ENCODE measurements around the gene CTSH. TPM values are rescaled to one million over a fixed set of nuclear protein-coding genes. Genes with fewer than 3 reads are reported as not detected.

CTSH gene
- total RNA-seq, result 67.9 TPM
- long read RNA-seq, transcript CTSH-201 (12 exons, 2,190 nt), result major isoform, 187 of 217 reads
- long read RNA-seq, partial matches to known transcripts, result 3 of 217 reads
- long read RNA-seq, other reads (novel, unspliced or antisense), result 26 of 217 reads

DNA sequence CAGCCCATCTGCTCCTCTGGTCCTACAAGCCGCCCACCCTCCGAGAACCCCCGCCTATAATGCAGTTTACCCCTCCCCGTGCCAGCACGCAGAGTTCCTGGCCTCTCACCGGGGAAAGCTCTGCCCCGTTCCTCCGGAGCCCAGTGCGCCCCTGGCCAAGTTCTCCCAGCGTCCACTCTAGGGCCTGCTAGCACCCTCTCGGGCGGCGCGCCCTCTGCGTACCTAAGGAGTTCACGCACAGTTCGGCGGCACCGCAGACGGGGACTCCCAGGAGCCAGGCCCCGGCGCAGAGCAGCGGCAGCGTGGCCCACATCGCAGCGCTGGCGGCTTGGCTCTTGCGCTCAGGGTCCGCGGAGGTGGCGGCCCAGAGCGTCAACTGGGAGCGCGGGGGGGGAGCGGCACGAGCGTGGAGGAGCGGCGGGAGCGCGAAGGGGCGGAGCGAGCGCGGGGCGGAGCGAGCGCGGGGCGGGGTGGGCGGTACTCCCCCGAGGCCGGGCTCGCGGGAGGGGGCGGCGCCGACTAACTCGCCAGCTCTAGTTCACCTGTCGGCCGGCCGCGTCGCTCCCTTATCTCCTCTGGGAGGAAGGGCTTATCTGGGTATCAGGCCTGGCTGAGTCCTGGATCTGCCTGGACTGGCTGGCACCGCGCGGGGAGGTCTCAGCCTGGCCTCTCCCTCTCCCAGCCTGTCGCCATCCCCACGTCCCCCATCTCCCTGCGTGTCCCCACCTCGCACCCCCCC lies at the start of gene CTSH:
Gene CTSH, minus strand, starts transcription at position 378 of the 739 bp plus-strand sequence. Its CDS starts 65 bp downstream, at position 313.
- peak; percentile 93 for DNase-seq (ENCODE audit: low spot score)

DNA sequence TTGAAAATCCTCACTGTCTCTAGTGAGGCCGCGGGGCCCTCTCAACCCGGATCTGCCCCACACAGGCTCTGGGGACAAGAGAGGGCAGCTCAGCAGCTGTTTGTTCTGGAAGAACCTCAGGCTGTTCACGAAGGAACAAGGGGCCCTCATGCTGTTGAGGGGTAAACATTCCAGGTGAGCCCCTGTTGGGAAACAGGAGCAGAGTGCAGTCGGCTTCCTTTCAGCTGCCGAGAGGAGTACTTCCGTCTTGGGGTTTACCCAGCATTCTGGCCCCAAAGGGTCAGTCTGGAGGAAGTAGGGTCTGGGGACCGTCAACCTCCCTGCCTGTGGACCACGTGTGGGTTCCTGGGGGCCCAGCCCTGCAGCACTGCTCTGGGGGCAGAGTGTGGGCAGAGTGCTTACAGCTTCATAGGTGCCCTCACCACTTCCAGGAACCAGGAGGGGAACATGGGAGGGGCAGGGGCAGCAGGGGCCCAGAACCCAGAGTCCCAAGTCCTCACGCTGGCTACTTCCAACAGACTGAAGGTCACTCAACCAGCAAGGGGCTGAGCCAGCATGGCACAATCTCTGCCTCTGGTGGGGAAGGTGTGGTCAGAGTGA lies 49.2 kb upstream of the CTSH start:
- no peak for DNase-seq (ENCODE audit: low spot score)

GRCh38 chr15:78993257-78993930 lies 48.5 kb upstream of the CTSH start:
- DNase-seq (ENCODE audit: low spot score), result no peak

GRCh38 chr15:78992416-78993256 lies 47.8 kb upstream of the CTSH start:
- no peak for DNase-seq (ENCODE audit: low spot score)

DNA sequence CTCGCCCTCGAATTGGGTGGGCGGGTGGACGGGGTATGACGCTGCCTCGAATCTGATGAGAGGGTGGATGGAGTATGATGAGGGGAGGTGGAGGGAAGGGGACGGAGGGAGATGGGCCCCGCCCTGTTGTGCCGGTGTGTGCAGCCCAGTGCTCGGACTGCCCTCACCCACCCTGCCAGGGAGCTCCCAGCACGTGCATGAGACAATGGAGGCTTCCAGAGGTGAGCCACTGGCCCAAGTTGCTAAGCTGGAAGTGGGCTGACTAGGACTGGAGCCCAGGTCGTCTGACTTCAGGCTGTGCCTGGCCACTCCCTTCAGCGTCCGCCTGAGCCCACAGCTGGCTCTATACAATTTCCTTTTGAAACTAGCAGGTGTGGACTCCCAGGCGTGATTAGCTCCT lies 47.0 kb upstream of the CTSH start:
- no peak for DNase-seq (ENCODE audit: low spot score)

- no peak for DNase-seq (ENCODE audit: low spot score)
Measured at GRCh38 chr15:78991476-78991875, 46.6 kb upstream of the CTSH start.

DNA sequence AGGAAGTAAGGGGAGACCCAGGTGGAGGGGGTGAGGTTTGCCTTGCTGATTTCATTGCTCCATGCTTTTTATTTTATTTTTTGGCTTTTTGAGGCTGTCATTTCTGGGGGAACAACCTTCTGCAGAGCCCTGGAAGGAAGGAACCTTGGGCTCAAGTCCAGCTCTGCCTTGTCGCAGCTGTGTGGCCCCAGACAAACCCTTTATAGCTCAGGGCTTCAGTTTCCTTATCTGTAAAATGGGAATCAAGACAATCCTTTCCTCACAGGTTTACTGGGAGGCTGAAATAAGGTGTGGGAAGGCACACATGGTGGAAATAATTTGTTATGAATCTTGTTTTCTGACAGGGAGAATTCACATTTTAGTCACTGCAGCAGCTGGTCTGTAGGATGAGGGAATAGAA lies 45.4 kb upstream of the CTSH start:
- DNase-seq (ENCODE audit: low spot score), result no peak

DNA sequence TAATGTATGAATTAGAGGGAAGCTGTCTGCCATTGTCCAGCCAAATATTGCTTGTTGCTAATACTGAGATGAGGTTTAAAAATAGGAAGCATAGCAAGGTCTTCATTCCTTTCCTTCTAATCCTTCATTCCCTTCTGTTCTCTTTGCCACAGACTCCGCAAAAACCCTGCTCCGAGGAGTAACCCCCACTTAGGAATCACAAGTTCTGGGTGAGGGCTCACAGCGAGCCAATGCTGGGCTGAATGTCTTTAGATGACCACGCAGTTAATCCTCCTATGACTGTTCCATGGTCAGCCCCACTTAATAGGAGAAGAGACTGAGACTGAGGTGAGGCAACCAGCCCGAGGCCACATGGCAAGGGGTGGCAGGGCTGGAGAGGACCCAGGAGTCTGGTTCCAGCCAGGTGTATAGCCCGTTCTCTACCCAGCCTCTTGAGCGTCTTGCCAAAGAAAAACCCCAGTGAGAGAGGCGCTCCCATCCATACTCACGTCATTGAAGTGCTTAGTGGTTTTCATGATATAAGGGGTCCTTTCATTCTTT lies 44.9 kb upstream of the CTSH start:
- DNase-seq (ENCODE audit: low spot score), result no peak

- DNase-seq (ENCODE audit: low spot score), result no peak
Measured at GRCh38 chr15:78988361-78988911, 43.6 kb upstream of the CTSH start.

- DNase-seq (ENCODE audit: low spot score), result no peak
Measured at GRCh38 chr15:78987556-78988360, 42.9 kb upstream of the CTSH start.

DNA sequence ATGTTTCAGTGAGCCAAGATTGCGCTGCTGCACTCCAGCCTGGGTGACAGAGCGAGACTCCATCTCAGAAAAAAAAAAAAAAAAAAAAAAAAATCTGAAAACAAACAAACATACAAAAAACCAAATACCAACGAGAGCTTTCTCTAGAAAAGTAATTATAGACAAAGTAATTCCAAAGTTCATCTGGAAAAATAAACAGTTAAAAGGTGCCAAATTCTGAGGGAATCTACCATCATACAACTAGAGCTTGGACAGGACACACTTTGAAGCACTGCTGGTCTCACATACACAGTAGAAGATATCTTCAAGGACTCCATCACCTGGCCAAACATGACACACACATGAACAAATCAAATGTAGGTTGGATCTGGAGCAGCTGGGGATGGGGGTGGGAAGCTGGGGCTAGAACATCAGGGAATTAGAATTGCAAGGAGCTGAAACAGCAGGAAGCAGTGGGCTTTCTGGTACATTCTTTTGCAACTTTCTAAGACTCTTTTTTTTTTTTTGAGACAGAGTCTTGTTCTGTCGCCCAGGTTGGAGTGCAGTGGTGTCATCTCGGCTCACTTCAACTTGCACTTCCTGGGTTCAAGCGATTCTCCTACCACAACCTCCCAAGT lies 41.1 kb upstream of the CTSH start:
- DNase-seq (ENCODE audit: low spot score), result no peak

- no peak for DNase-seq (ENCODE audit: low spot score)
Measured at GRCh38 chr15:78984041-78984440, 39.2 kb upstream of the CTSH start.

DNA sequence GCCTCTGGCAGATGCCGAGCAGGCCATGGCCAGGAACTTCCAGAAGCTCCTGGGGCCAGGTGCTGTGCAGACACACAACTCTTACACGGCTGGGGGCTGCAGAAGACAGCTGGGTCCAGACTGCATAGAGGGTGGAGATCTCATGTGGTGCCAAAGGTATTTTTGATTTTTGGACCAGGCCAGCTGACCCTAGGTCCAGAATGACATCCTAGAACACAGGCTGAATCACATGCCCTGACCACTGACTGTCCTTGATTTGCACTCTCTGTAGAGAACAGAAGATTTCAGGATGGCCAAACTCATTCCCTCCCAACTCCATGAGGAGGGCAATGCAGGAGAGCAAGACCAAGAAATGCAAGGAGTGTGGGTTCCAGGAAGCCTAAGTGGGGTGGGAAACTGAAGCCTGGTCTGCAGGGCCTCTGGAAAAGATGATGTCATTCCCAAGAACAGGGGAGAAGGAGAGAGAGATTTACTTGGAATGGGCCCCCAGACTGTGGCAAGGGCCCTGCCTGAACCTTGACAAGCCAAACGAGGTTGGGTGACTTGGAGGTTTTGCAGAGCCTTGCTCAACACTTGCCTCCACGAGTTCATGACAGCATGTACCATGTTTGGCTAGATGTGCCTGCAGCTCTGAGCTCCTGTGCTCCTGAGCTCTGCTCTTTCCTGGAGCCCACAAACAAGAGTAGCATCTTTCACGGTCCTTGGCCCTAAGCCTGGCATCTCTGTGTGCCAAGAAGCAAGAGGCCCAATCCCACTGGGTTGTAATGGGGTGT lies 38.5 kb upstream of the CTSH start:
- no peak for DNase-seq (ENCODE audit: low spot score)

DNA sequence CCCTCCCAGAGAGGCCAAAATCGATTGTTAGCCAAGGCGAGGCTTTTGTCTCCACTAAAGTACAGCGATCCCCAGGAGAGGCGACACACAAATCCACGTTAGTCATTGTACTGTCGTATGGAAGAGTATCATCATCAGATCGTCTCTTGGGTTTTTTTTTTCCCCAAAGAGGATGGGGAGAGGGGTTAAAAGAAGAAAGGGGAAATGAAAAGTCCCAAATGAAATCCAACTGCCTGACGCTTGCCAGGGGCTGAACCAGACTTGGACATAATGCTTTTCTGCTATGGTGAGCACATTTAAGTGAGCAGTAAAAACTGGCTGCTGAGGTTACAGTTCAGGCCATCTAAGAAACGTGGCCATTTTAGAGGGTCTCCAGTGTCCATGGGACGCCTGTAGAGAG lies 37.9 kb upstream of the CTSH start:
- no peak for DNase-seq (ENCODE audit: low spot score)

DNA sequence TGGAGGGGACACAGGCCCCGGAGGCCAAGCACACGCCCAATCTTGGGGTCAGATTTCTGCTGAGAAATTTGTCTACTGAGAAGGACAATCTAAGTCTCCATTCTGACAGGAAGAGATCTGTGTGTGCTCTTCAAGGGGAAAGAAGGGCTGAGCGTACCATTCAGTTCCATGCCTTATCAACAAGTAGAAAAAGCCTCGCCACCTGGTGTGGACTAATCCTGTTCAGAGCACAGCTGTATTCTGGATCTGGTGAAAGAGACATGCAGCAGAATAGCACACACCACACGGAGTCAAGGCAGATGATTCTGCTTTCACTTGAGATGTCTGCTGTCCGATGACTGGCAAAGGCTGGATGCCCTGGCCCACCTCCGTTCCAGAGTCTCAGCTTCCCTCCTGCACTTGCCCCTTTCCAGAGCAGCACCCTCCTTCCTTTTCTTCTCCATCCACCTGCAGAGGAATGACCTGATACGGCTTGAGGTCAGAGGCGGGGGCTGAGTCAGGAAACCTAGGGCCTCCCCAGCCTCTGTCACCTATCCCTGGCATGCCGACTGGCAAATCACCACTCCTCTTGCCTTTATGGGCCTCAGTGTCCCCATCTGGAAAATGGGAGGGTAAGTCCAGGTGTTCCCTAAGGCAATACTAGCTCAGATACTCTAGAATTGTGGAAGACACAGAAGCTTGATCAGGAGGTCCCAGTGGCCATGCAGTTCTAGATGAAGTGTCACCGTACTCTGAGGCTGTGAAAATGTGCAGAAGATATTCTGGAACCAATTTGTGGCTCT lies 36.9 kb upstream of the CTSH start:
- no peak for DNase-seq (ENCODE audit: low spot score)

DNA sequence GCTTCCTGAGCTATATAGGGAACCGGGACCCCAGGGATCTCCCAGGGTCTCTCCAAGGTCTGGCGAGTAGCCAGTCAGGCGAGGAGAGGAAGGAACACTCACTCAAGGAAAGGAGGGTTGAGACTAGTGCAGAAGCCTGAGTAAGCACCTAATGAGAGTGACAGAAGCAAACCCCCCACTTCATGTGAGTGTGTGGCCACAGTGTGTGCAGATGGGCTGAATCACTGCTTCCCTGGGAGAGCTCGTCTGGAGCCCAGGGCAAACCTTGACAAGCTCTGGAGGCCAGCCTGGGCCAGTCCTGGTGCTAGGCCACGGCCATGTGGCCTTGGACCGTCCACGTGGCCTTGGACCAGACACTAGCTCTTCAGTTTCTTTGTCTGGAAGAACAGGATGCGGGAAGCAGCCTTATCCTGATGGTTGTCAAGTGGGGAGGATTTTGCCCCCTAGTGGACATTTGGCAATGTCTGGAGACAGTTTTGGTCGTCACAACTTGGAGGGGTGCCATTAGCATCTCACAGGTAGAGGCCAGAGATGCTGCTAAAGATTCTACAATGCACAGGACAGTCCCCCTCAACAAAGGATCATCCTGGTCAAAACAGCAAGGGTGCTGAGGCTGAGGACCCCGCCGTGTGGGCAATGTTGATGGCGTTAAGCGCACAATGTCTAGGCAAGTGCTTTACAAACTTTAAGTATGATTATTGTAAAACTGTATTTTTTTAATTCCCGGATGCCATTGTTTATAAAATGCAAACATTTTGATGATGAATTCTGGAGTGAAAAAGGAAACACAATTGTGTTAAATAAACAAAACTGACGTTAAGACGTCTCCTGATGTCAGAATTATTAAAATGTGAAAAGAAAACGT lies 34.8 kb upstream of the CTSH start:
- no peak for DNase-seq (ENCODE audit: low spot score)
